ENCODE results near the gene TSNAXIP1. TPM values are rescaled to one million over a fixed set of nuclear protein-coding genes. Genes with fewer than 3 reads are reported as not detected.

TSNAXIP1 gene
- total and polyA plus RNA-seq, 12 donors = 0.72 to 18.7 (median 2.3) TPM

GRCh38 chr16:67770346-67770991 is 36.2 kb upstream of the TSNAXIP1 start:
- Histone ChIP-seq H3K27me3 (no peaks in the 10 kb centered on the region), H3K4me1 (replicated peaks in 1 of 2) (peaks cover 32 to 36% of the 10 kb centered on the region in 2 donors), H3K4me3 (no peak overlapping the region), H3K9me3 (replicated peaks in 1 of 3) (no peaks in the 10 kb centered on the region), H3K27ac (peak overlapping the region in 4 of 5 donors; percentile 26 to 84 (median 76)), H3K36me3 (replicated peaks in 1 of 2) (peaks cover 0 to 7% of the 10 kb centered on the region in 2 donors)
- TF ChIP-seq POLR2A (IDR thresholded peaks at IDR 0.05) = no peak
- TF ChIP-seq, protein P1, sequence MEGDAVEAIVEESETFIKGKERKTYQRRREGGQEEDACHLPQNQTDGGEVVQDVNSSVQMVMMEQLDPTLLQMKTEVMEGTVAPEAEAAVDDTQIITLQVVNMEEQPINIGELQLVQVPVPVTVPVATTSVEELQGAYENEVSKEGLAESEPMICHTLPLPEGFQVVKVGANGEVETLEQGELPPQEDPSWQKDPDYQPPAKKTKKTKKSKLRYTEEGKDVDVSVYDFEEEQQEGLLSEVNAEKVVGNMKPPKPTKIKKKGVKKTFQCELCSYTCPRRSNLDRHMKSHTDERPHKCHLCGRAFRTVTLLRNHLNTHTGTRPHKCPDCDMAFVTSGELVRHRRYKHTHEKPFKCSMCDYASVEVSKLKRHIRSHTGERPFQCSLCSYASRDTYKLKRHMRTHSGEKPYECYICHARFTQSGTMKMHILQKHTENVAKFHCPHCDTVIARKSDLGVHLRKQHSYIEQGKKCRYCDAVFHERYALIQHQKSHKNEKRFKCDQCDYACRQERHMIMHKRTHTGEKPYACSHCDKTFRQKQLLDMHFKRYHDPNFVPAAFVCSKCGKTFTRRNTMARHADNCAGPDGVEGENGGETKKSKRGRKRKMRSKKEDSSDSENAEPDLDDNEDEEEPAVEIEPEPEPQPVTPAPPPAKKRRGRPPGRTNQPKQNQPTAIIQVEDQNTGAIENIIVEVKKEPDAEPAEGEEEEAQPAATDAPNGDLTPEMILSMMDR (IDR thresholded peaks at IDR 0.05) = no peak
- intact Hi-C loops (cut with DNase I) = no loop called here
- peak; percentile 40 to 84 (median 77) for DNase-seq
- WGBS, 4 donors = 75 to 81% (median 76%) methylated on average over 6 of the region's 6 CpGs

- peak; percentile 36 to 82 (median 77) for DNase-seq
- Histone ChIP-seq H3K27ac (peak overlapping the region; percentile 17 to 84 (median 84)), H3K36me3 (replicated peaks in 1 of 2) (peaks cover 0 to 7% of the 10 kb centered on the region in 2 donors), H3K27me3 (no peaks in the 10 kb centered on the region), H3K4me1 (replicated peaks in 1 of 2) (peaks cover 32 to 36% of the 10 kb centered on the region in 2 donors), H3K9me3 (replicated peaks in 1 of 3) (no peaks in the 10 kb centered on the region), H3K4me3 (peak overlapping the region in 1 of 4 donors; percentile 23)
- no peak for TF ChIP-seq POLR2A (IDR thresholded peaks at IDR 0.05)
- TF ChIP-seq, protein P1 (IDR thresholded peaks at IDR 0.05) = no peak
- WGBS, 4 donors = 27 to 36% (median 33%) methylated on average over 4 of the region's 4 CpGs
- intact Hi-C loops (cut with DNase I) = no loop called here
Measured at GRCh38 chr16:67773099-67773498, 33.6 kb upstream of the TSNAXIP1 start.

- Histone ChIP-seq H3K4me1 (replicated peaks in 1 of 2) (peaks cover 32 to 36% of the 10 kb centered on the region in 2 donors), H3K27me3 (no peaks in the 10 kb centered on the region), H3K36me3 (replicated peaks in 1 of 2) (peaks cover 0 to 7% of the 10 kb centered on the region in 2 donors), H3K4me3 (peak overlapping the region in 1 of 4 donors; percentile 23), H3K9me3 (replicated peaks in 1 of 3) (no peaks in the 10 kb centered on the region), H3K27ac (peak overlapping the region; percentile 17 to 84 (median 84))
- TF ChIP-seq POLR2A (IDR thresholded peaks at IDR 0.05) = peak in 1 of 2 donors; percentile 27
- TF ChIP-seq, protein P1 (IDR thresholded peaks at IDR 0.05) = no peak
- WGBS, 4 donors = 13 to 49% (median 42%) methylated on average over 3 to 6 of the region's 6 CpGs
- peak in 6 of 7 donors; percentile 50 to 77 (median 70) for DNase-seq
- intact Hi-C loops (cut with DNase I) = no loop called here
Measured at GRCh38 chr16:67773569-67774456, 32.9 kb upstream of the TSNAXIP1 start.

GRCh38 chr16:67774457-67774853 is 32.2 kb upstream of the TSNAXIP1 start:
- WGBS, 4 donors = 56 to 73% (median 72%) methylated on average over 1 to 3 of the region's 3 CpGs
- TF ChIP-seq, protein P1 (IDR thresholded peaks at IDR 0.05) = no peak
- TF ChIP-seq POLR2A (IDR thresholded peaks at IDR 0.05) = no peak
- H3K27ac ChIP-seq = peak overlapping the region; percentile 17 to 84 (median 84)
- no peaks in the 10 kb centered on the region for H3K9me3 ChIP-seq (replicated peaks in 1 of 3)
- H3K4me3 ChIP-seq = no peak overlapping the region
- intact Hi-C loops (cut with DNase I) = no loop called here
- peaks cover 33 to 39% of the 10 kb centered on the region in 2 donors for H3K4me1 ChIP-seq (replicated peaks in 1 of 2)
- DNase-seq = peak in 4 of 7 donors; percentile 23 to 54 (median 34)
- H3K27me3 ChIP-seq = no peaks in the 10 kb centered on the region
- peaks cover 0 to 7% of the 10 kb centered on the region in 2 donors for H3K36me3 ChIP-seq (replicated peaks in 1 of 2)
